ENCODE results near the gene P2RX3. TPM values are rescaled to one million over a fixed set of nuclear protein-coding genes. Genes with fewer than 3 reads are reported as not detected.

Gene P2RX3
- total RNA-seq, 4 donors from 2014 or later, result not detected

- intact Hi-C loops (cut with DNase I), result no loop called here
- H3K27ac ChIP-seq (replicated peaks in 1 of 4), result no peak overlapping the region
- TF ChIP-seq CTCF (IDR thresholded peaks at IDR 0.05) (no peak), EP300 (IDR thresholded peaks at IDR 0.05) (no peak), POLR2AphosphoS5 (IDR thresholded peaks at IDR 0.05) (no peak), POLR2A (IDR thresholded peaks at IDR 0.05; ENCODE audit: low read depth) (no peak)
- H3K4me1 ChIP-seq, result peaks cover 0 to 4% (median 0%) of the 10 kb centered on the region in 4 donors
- no peaks in the 10 kb centered on the region for H3K9me3 ChIP-seq
- H3K27me3 ChIP-seq, result peaks cover 0 to 18% (median 0%) of the 10 kb centered on the region in 4 donors
- DNase-seq (ENCODE audit: extremely low spot score), result no peak
- H3K4me3 ChIP-seq, result no peak overlapping the region
- no peaks in the 10 kb centered on the region for H3K36me3 ChIP-seq
- 71% methylated on average over 20 of the region's 26 CpGs for WGBS
Observed at GRCh38 chr11:57376095-57377090, 38.2 kb downstream of the P2RX3 start.

GRCh38 chr11:57377107-57377506 is 39.0 kb downstream of the P2RX3 start:
- WGBS, result 62% methylated on average over 5 of the region's 5 CpGs
- H3K4me3 ChIP-seq, result no peak overlapping the region
- DNase-seq (ENCODE audit: extremely low spot score), result no peak
- TF ChIP-seq CTCF (IDR thresholded peaks at IDR 0.05) (no peak), POLR2AphosphoS5 (IDR thresholded peaks at IDR 0.05) (no peak), POLR2A (IDR thresholded peaks at IDR 0.05; ENCODE audit: low read depth) (no peak), EP300 (IDR thresholded peaks at IDR 0.05) (no peak)
- intact Hi-C loops (cut with DNase I), result no loop called here
- H3K4me1 ChIP-seq, result peaks cover 0 to 4% (median 0%) of the 10 kb centered on the region in 4 donors
- H3K27ac ChIP-seq (replicated peaks in 1 of 4), result no peak overlapping the region
- no peaks in the 10 kb centered on the region for H3K36me3 ChIP-seq
- H3K9me3 ChIP-seq, result no peaks in the 10 kb centered on the region
- peaks cover 0 to 18% (median 0%) of the 10 kb centered on the region in 4 donors for H3K27me3 ChIP-seq

- no peak overlapping the region for H3K4me3 ChIP-seq
- no peaks in the 10 kb centered on the region for H3K36me3 ChIP-seq
- H3K27me3 ChIP-seq, result peaks cover 0 to 18% (median 0%) of the 10 kb centered on the region in 4 donors
- H3K27ac ChIP-seq (replicated peaks in 1 of 4), result no peak overlapping the region
- DNase-seq (ENCODE audit: extremely low spot score), result no peak
- intact Hi-C loops (cut with DNase I), result no loop called here
- H3K9me3 ChIP-seq, result no peaks in the 10 kb centered on the region
- no peaks in the 10 kb centered on the region for H3K4me1 ChIP-seq
- no peak for TF ChIP-seq CTCF (IDR thresholded peaks at IDR 0.05)
- TF ChIP-seq POLR2A (IDR thresholded peaks at IDR 0.05; ENCODE audit: low read depth), result no peak
- no peak for TF ChIP-seq EP300 (IDR thresholded peaks at IDR 0.05)
- no peak for TF ChIP-seq POLR2AphosphoS5 (IDR thresholded peaks at IDR 0.05)
Observed at GRCh38 chr11:57378186-57378585, 40.0 kb downstream of the P2RX3 start.

GRCh38 chr11:57379732-57380131 is 41.6 kb downstream of the P2RX3 start:
- no peak for TF ChIP-seq POLR2AphosphoS5 (IDR thresholded peaks at IDR 0.05)
- no peak for TF ChIP-seq EP300 (IDR thresholded peaks at IDR 0.05)
- TF ChIP-seq POLR2A (IDR thresholded peaks at IDR 0.05; ENCODE audit: low read depth), result no peak
- no peak for TF ChIP-seq CTCF (IDR thresholded peaks at IDR 0.05)
- no peaks in the 10 kb centered on the region for H3K4me1 ChIP-seq
- 33% methylated on average over 10 of the region's 10 CpGs for WGBS
- no peak for DNase-seq (ENCODE audit: extremely low spot score)
- H3K36me3 ChIP-seq, result no peaks in the 10 kb centered on the region
- peaks cover 0 to 18% (median 0%) of the 10 kb centered on the region in 4 donors for H3K27me3 ChIP-seq
- H3K27ac ChIP-seq (replicated peaks in 1 of 4), result no peak overlapping the region
- H3K4me3 ChIP-seq, result no peak overlapping the region
- intact Hi-C loops (cut with DNase I), result no loop called here
- H3K9me3 ChIP-seq, result no peaks in the 10 kb centered on the region

Data from esophagus muscularis mucosa (tissue), 4 donors.